ENCODE data around the gene CFTR. TPM values are rescaled to one million over a fixed set of nuclear protein-coding genes. Genes with fewer than 3 reads are reported as not detected.

CFTR gene
- total RNA-seq, 1 experiment from 2014 or later: 0.72 TPM

GRCh38 chr7:117560030-117560429, 80.2 kb downstream of the CFTR start:
- Mint-ChIP-seq H3K27ac (no peak overlapping the region), H3K9me3 (no peaks in the 10 kb centered on the region), H3K4me1 (no peaks in the 10 kb centered on the region), H3K27me3 (ENCODE audit: low read depth) (no peaks in the 10 kb centered on the region), H3K36me3 (no peaks in the 10 kb centered on the region), H3K4me3 (no peak overlapping the region)
- no peak for TF ChIP-seq CBFB (CRISPR knock-in tag; IDR thresholded peaks at IDR 0.05; ENCODE audit: low read depth)
- TF ChIP-seq, protein P1, sequence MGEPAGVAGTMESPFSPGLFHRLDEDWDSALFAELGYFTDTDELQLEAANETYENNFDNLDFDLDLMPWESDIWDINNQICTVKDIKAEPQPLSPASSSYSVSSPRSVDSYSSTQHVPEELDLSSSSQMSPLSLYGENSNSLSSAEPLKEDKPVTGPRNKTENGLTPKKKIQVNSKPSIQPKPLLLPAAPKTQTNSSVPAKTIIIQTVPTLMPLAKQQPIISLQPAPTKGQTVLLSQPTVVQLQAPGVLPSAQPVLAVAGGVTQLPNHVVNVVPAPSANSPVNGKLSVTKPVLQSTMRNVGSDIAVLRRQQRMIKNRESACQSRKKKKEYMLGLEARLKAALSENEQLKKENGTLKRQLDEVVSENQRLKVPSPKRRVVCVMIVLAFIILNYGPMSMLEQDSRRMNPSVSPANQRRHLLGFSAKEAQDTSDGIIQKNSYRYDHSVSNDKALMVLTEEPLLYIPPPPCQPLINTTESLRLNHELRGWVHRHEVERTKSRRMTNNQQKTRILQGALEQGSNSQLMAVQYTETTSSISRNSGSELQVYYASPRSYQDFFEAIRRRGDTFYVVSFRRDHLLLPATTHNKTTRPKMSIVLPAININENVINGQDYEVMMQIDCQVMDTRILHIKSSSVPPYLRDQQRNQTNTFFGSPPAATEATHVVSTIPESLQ (CRISPR knock-in tag; IDR thresholded peaks at IDR 0.05): no peak
- no peak for TF ChIP-seq OVOL2 (CRISPR knock-in tag; IDR thresholded peaks at IDR 0.05; ENCODE audit: borderline replicate concordance)
- TF ChIP-seq ZNF423 (CRISPR knock-in tag; IDR thresholded peaks at IDR 0.05): no peak
- TF ChIP-seq CREB1 (CRISPR knock-in tag; IDR thresholded peaks at IDR 0.05): no peak
- no peak for TF ChIP-seq E2F4 (CRISPR knock-in tag; IDR thresholded peaks at IDR 0.05; ENCODE audit: borderline replicate concordance, low read depth)
- TF ChIP-seq IRF2 (CRISPR knock-in tag; IDR thresholded peaks at IDR 0.05; ENCODE audit: borderline replicate concordance, low read depth): no peak
- ATAC-seq: no peak
- ChIA-PET CTCF (no interaction called here), POLR2A (no interaction called here)
- DNase-seq (ENCODE audit: low spot score): no peak

DNA sequence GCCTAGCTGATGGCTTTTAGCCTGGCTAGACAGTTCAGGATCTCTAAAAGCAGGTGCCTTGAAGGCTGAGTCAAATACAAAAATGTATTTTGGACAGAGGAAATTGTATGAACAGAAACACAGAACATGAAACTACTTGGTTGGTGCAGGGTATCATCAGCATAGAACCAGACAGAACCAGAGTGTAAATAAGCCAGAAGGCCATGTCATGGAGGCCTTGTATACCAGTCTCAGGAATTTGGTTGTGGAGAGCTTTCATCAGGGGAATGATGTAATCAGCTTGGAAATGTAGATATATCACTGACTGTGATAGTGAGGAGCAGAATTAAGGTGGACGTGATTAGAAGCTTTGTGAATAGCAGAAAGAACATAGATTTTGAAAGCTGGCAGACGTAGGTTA, 82.9 kb downstream of the CFTR start:
- no peak for TF ChIP-seq ETV6 (CRISPR knock-in tag; IDR thresholded peaks at IDR 0.05)
- TF ChIP-seq, protein P2, sequence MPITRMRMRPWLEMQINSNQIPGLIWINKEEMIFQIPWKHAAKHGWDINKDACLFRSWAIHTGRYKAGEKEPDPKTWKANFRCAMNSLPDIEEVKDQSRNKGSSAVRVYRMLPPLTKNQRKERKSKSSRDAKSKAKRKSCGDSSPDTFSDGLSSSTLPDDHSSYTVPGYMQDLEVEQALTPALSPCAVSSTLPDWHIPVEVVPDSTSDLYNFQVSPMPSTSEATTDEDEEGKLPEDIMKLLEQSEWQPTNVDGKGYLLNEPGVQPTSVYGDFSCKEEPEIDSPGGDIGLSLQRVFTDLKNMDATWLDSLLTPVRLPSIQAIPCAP (CRISPR knock-in tag; IDR thresholded peaks at IDR 0.05): no peak
- TF ChIP-seq IRF2 (CRISPR knock-in tag; IDR thresholded peaks at IDR 0.05; ENCODE audit: borderline replicate concordance, low read depth): no peak
- TF ChIP-seq MYBL2 (CRISPR knock-in tag; IDR thresholded peaks at IDR 0.05): no peak
- no peak for TF ChIP-seq TCF7 (CRISPR knock-in tag; IDR thresholded peaks at IDR 0.05; ENCODE audit: low read depth)
- TF ChIP-seq ZNF232 (CRISPR knock-in tag; IDR thresholded peaks at IDR 0.05): no peak
- no peak for TF ChIP-seq ZNF121 (CRISPR knock-in tag; IDR thresholded peaks at IDR 0.05)
- no peak for TF ChIP-seq KAT7 (CRISPR knock-in tag; IDR thresholded peaks at IDR 0.05; ENCODE audit: borderline replicate concordance)
- no peak overlapping the region for H3K27ac Mint-ChIP-seq
- no peaks in the 10 kb centered on the region for H3K36me3 Mint-ChIP-seq
- H3K4me3 Mint-ChIP-seq: no peak overlapping the region
- H3K4me1 Mint-ChIP-seq: no peaks in the 10 kb centered on the region
- DNase-seq (ENCODE audit: low spot score) (no peak), ATAC-seq (no peak)
- no peaks in the 10 kb centered on the region for H3K27me3 Mint-ChIP-seq (ENCODE audit: low read depth)
- ChIA-PET POLR2A (no interaction called here), CTCF (no interaction called here)
- no peaks in the 10 kb centered on the region for H3K9me3 Mint-ChIP-seq

- DNase-seq (ENCODE audit: low spot score) (no peak), ATAC-seq (no peak)
- TF ChIP-seq CREM (CRISPR knock-in tag; IDR thresholded peaks at IDR 0.05) (no peak), EMX1 (CRISPR knock-in tag; IDR thresholded peaks at IDR 0.05) (no peak), ZNF317 (CRISPR knock-in tag; IDR thresholded peaks at IDR 0.05; ENCODE audit: borderline replicate concordance, low read depth) (no peak), ZNF512 (CRISPR knock-in tag; IDR thresholded peaks at IDR 0.05; ENCODE audit: borderline replicate concordance) (no peak), ZNF138 (CRISPR knock-in tag; conservative IDR thresholded peaks at IDR 0.05) (no peak), FOXK1 (CRISPR knock-in tag; IDR thresholded peaks at IDR 0.05) (no peak), ZNF416 (CRISPR knock-in tag; IDR thresholded peaks at IDR 0.05) (no peak)
- TF ChIP-seq, protein P3, sequence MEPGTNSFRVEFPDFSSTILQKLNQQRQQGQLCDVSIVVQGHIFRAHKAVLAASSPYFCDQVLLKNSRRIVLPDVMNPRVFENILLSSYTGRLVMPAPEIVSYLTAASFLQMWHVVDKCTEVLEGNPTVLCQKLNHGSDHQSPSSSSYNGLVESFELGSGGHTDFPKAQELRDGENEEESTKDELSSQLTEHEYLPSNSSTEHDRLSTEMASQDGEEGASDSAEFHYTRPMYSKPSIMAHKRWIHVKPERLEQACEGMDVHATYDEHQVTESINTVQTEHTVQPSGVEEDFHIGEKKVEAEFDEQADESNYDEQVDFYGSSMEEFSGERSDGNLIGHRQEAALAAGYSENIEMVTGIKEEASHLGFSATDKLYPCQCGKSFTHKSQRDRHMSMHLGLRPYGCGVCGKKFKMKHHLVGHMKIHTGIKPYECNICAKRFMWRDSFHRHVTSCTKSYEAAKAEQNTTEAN (CRISPR knock-in tag; IDR thresholded peaks at IDR 0.05): no peak
- TF ChIP-seq, protein P4, sequence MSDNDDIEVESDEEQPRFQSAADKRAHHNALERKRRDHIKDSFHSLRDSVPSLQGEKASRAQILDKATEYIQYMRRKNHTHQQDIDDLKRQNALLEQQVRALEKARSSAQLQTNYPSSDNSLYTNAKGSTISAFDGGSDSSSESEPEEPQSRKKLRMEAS (CRISPR knock-in tag; IDR thresholded peaks at IDR 0.05): no peak
- ChIA-PET CTCF (no interaction called here), POLR2A (no interaction called here)
- no peaks in the 10 kb centered on the region for H3K27me3 Mint-ChIP-seq (ENCODE audit: low read depth)
- H3K27ac Mint-ChIP-seq: no peak overlapping the region
- H3K4me1 Mint-ChIP-seq: no peaks in the 10 kb centered on the region
- no peak overlapping the region for H3K4me3 Mint-ChIP-seq
- no peaks in the 10 kb centered on the region for H3K9me3 Mint-ChIP-seq
- H3K36me3 Mint-ChIP-seq: no peaks in the 10 kb centered on the region
Measured at GRCh38 chr7:117564080-117564479, 84.3 kb downstream of the CFTR start.
